Smooth muscle cell (in vitro differentiated cells): ENCODE results near the gene SEC11C. TPM values are rescaled to one million over a fixed set of nuclear protein-coding genes. Genes with fewer than 3 reads are reported as not detected.

Experiments used
- DNase-seq: peaks from one replicate; lab custom pipeline; 2025; ENCODE audit not compliant: unreplicated experiment; lab: John Stamatoyannopoulos, UW
- H2AFZ ChIP-seq: fragments of 200-600 bp; sonication (generic); 2 replicates; pipeline ENCODE4 v1.6.0; 2016; ENCODE audit warnings: antibody characterized with exemption, low read depth, mild to moderate bottlenecking
- H3F3A ChIP-seq: fragments of 200-600 bp; sonication (generic); 2 replicates; pipeline ENCODE4 v1.6.0; 2017; ENCODE audit warnings: antibody characterized with exemption, low read depth
- H3K27ac ChIP-seq: fragments of 200-600 bp; sonication (generic); 2 replicates; pipeline ENCODE4 v1.5.1; 2016; ENCODE audit warnings: low read depth, mild to moderate bottlenecking
- H3K27me3 ChIP-seq: fragments of 200-600 bp; sonication (generic); 2 replicates; pipeline ENCODE4 v1.6.1; 2016; ENCODE audit warnings: low read depth, mild to moderate bottlenecking
- H3K36me3 ChIP-seq: fragments of 200-600 bp; sonication (generic); 2 replicates; pipeline ENCODE4 v1.5.1; 2016; ENCODE audit warnings: low read depth
- H3K4me1 ChIP-seq: fragments of 200-600 bp; sonication (generic); 2 replicates; pipeline ENCODE4 v1.5.1; 2016; ENCODE audit warnings: low read depth
- H3K4me2 ChIP-seq: fragments of 200-600 bp; sonication (generic); 2 replicates; pipeline ENCODE4 v1.6.0; 2016; ENCODE audit warnings: mild to moderate bottlenecking
- H3K4me3 ChIP-seq: fragments of 200-600 bp; sonication (generic); 2 replicates; pipeline ENCODE4 v1.5.1; 2016; ENCODE audit warnings: mild to moderate bottlenecking
- H3K79me2 ChIP-seq: fragments of 200-600 bp; sonication (generic); 2 replicates; pipeline ENCODE4 v1.6.0; 2016; ENCODE audit warnings: low read depth, mild to moderate bottlenecking
- H3K9ac ChIP-seq: fragments of 200-600 bp; sonication (generic); 2 replicates; pipeline ENCODE4 v1.6.0; 2016; ENCODE audit warnings: low read depth
- H3K9me3 ChIP-seq: fragments of 200-600 bp; sonication (generic); replicated peaks from 2 replicates; pipeline ENCODE4 v1.5.1; 2016; ENCODE audit warnings: low read depth
- H4K20me1 ChIP-seq: fragments of 200-600 bp; sonication (generic); 2 replicates; pipeline ENCODE4 v1.6.0; 2016; ENCODE audit warnings: low read depth
- WGBS: methylation state at CpG from one replicate; pipeline ENCODE4 v1.1.7; 2016; ENCODE audit warnings: low lambda C conversion rate; 5-methylcytosine and 5-hydroxymethylcytosine counted together
- polyA plus RNA-seq: library from polyadenylated mRNA; unstranded; fragments of >200 nt; fragmentation: Nextera tagmentation; extraction: Ambion mirVana; gene quantifications from 2 replicates; pipeline ENCODE4 v1.2.1, GENCODE V29; 2016
- total RNA-seq: library from RNA; depleted of rRNA; stranded (reverse); fragments of >200 nt; gene quantifications from 2 replicates; pipeline ENCODE4 v1.2.3, GENCODE V29; 2014
- TF ChIP-seq, protein P1 (sequence below): fragments of 200-600 bp; sonication (generic); IDR thresholded peaks from 2 replicates; pipeline ENCODE4 v1.5.1; 2017; ENCODE audit warnings: borderline replicate concordance, mild to moderate bottlenecking, antibody characterized with exemption; ENCODE audit not compliant: insufficient read depth, poor library complexity, severe bottlenecking

The SEC11C gene
- total and polyA plus RNA-seq, 2 experiments from 2014 or later: 22.9 to 37.5 TPM

- no peak for DNase-seq
- Histone ChIP-seq H3K4me2 (no peak overlapping the region), H4K20me1 (no peaks in the 10 kb centered on the region), H3K4me3 (no peak overlapping the region), H3K36me3 (no peaks in the 10 kb centered on the region), H2AFZ (no peak overlapping the region), H3K4me1 (no peaks in the 10 kb centered on the region), H3K27ac (no peak overlapping the region), H3K79me2 (no peaks in the 10 kb centered on the region), H3F3A (no peaks in the 10 kb centered on the region), H3K27me3 (peaks cover 5% of the 10 kb centered on the region), H3K9me3 (no peaks in the 10 kb centered on the region), H3K9ac (no peak overlapping the region)
- 79% methylated on average over 1 of the region's 1 CpG for WGBS
- TF ChIP-seq, protein P1, sequence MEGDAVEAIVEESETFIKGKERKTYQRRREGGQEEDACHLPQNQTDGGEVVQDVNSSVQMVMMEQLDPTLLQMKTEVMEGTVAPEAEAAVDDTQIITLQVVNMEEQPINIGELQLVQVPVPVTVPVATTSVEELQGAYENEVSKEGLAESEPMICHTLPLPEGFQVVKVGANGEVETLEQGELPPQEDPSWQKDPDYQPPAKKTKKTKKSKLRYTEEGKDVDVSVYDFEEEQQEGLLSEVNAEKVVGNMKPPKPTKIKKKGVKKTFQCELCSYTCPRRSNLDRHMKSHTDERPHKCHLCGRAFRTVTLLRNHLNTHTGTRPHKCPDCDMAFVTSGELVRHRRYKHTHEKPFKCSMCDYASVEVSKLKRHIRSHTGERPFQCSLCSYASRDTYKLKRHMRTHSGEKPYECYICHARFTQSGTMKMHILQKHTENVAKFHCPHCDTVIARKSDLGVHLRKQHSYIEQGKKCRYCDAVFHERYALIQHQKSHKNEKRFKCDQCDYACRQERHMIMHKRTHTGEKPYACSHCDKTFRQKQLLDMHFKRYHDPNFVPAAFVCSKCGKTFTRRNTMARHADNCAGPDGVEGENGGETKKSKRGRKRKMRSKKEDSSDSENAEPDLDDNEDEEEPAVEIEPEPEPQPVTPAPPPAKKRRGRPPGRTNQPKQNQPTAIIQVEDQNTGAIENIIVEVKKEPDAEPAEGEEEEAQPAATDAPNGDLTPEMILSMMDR: no peak
These were observed 50.1 kb downstream of the SEC11C start for GRCh38 chr18:59189746-59190145.

- Histone ChIP-seq H3K4me1 (no peaks in the 10 kb centered on the region), H3K27ac (no peak overlapping the region), H4K20me1 (no peaks in the 10 kb centered on the region), H2AFZ (no peak overlapping the region), H3K27me3 (peaks cover 36% of the 10 kb centered on the region), H3F3A (no peaks in the 10 kb centered on the region), H3K9me3 (no peaks in the 10 kb centered on the region), H3K79me2 (no peaks in the 10 kb centered on the region), H3K9ac (no peak overlapping the region), H3K4me2 (no peak overlapping the region), H3K36me3 (no peaks in the 10 kb centered on the region), H3K4me3 (no peak overlapping the region)
- TF ChIP-seq, protein P1: no peak
- no peak for DNase-seq
- WGBS: 92% methylated on average over 4 of the region's 4 CpGs
These were observed 56.6 kb downstream of the SEC11C start for GRCh38 chr18:59196161-59196725.

DNA sequence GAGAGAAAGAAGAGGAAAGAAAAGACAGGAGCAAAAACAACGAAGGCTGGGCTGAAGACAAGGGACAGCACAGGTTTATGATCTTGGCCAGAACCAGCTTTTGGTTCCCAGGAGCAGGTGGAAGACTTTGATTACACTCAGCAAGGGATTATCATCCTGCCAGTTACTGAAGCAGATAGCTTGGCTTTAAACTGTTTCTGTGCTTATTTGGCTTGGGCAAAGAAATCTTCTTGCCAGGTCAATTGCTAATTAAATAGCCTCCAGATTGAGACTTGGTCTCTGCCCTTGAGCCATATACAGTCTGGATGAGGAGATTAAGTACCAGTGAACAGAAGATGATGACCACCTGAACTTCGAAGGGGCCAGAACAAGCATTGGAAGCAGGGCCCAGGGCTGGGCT lies 58.0 kb downstream of the SEC11C start:
- H3K4me2 ChIP-seq: no peak overlapping the region
- H3K27me3 ChIP-seq: peaks cover 36% of the 10 kb centered on the region
- H3K4me3 ChIP-seq: no peak overlapping the region
- no peaks in the 10 kb centered on the region for H3K9me3 ChIP-seq
- no peaks in the 10 kb centered on the region for H3K4me1 ChIP-seq
- DNase-seq: no peak
- no peaks in the 10 kb centered on the region for H3F3A ChIP-seq
- H3K79me2 ChIP-seq: no peaks in the 10 kb centered on the region
- no peak overlapping the region for H2AFZ ChIP-seq
- 81% methylated on average over 2 of the region's 2 CpGs for WGBS
- H3K36me3 ChIP-seq: no peaks in the 10 kb centered on the region
- H3K27ac ChIP-seq: no peak overlapping the region
- TF ChIP-seq, protein P1: no peak
- no peaks in the 10 kb centered on the region for H4K20me1 ChIP-seq
- no peak overlapping the region for H3K9ac ChIP-seq

- no peak overlapping the region for H2AFZ ChIP-seq
- H4K20me1 ChIP-seq: no peaks in the 10 kb centered on the region
- no peak for DNase-seq
- 95% methylated on average over 6 of the region's 6 CpGs for WGBS
- no peaks in the 10 kb centered on the region for H3K4me1 ChIP-seq
- H3K27ac ChIP-seq: no peak overlapping the region
- no peaks in the 10 kb centered on the region for H3K36me3 ChIP-seq
- no peaks in the 10 kb centered on the region for H3K79me2 ChIP-seq
- peaks cover 42% of the 10 kb centered on the region for H3K27me3 ChIP-seq
- no peak overlapping the region for H3K4me3 ChIP-seq
- no peak overlapping the region for H3K4me2 ChIP-seq
- H3K9ac ChIP-seq: no peak overlapping the region
- H3F3A ChIP-seq: no peaks in the 10 kb centered on the region
- TF ChIP-seq, protein P1: no peak
- H3K9me3 ChIP-seq: no peaks in the 10 kb centered on the region
These were observed 58.5 kb downstream of the SEC11C start for GRCh38 chr18:59198215-59198614.
